A549 (cell line): ENCODE measurements around the gene PIGK.

ENCODE experiments used
- CHD4 ChIP-seq: fragments of 200-600 bp; sonication (generic); IDR thresholded peaks from 2 replicates; pipeline ENCODE4 v1.6.1; 2016; ENCODE audit warnings: antibody characterized with exemption, mild to moderate bottlenecking, borderline replicate concordance
- EP300 ChIP-seq, 2 experiments: fragments of >200 bp; sonication (Bioruptor Twin); formaldehyde crosslinking; IDR thresholded peaks; 2 replicates in 1 of 2; 3 replicates in 1 of 2; pipeline ENCODE4 v1.6.1; 2016 to 2017
- GATA3 ChIP-seq: IDR thresholded peaks from 2 replicates; pipeline ENCODE4 v1.6.1; 2012; ENCODE audit warnings: borderline replicate concordance
- HDAC2 ChIP-seq: fragments of 200-600 bp; sonication (generic); IDR thresholded peaks from 2 replicates; pipeline ENCODE4 v1.6.1; 2016
- POLR2A ChIP-seq: IDR thresholded peaks from 2 replicates; pipeline ENCODE4 v1.6.1; 2012; ENCODE audit warnings: mild to moderate bottlenecking, low read length
- RAD21 ChIP-seq, 2 experiments: fragments of >200 bp in 1 of 2; sonication (Bioruptor Twin) in 1 of 2; formaldehyde crosslinking in 1 of 2; IDR thresholded peaks in 1 of 2; conservative IDR thresholded peaks in 1 of 2; 2 replicates in 1 of 2; 3 replicates in 1 of 2; pipeline ENCODE4 v1.6.1; 2012 to 2018; ENCODE audit warnings: inconsistent platforms in 1 of 2
- RFX5 ChIP-seq: fragments of 450-650 bp; IDR thresholded peaks from 2 replicates; pipeline ENCODE4 v1.7.1; 2014; ENCODE audit warnings: antibody characterized with exemption, mild to moderate bottlenecking, moderate library complexity
- TP53 ChIP-seq: fragments of 250-450 bp; sonication (Bioruptor Pico); IDR thresholded peaks from 2 replicates; pipeline ENCODE4 v1.5.0; 2021; ENCODE audit warnings: mild to moderate bottlenecking, moderate library complexity
- TF ChIP-seq, protein P1 (sequence below): IDR thresholded peaks from 2 replicates; pipeline ENCODE4 v1.6.1; 2012
- TF ChIP-seq, protein P2 (sequence below): fragments of >200 bp; sonication (Bioruptor Twin); formaldehyde crosslinking; IDR thresholded peaks from 3 replicates; pipeline ENCODE4 v1.5.1; 2016
- TF ChIP-seq, protein P3 (sequence below): fragments of 200-600 bp; sonication (generic); IDR thresholded peaks from 2 replicates; pipeline ENCODE4 v1.6.1; 2016; ENCODE audit warnings: antibody characterized with exemption, mild to moderate bottlenecking, moderate library complexity

DNA sequence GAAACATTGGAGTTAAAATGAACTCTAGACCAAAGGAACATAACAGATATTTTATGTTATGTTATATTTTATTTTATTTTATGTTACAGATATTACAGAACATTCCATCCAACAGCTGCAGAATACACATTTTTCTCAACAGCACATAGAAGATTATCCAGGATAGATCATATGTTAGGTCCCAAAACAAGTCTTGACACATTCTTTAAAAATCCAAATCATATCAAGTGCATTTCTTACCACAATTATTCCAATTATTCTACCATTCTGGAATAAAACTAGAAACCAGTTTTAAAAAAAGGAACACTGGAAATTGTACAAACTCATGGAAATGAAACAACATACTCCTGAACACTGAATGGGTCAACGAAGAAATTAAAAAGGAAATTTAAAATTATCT lies 30.9 kb upstream of the PIGK start:
- TF ChIP-seq CHD4 (no peak), POLR2A (no peak), TP53 (no peak), EP300 (IDR thresholded peaks at IDR 0.05) (no peak), GATA3 (no peak), HDAC2 (no peak), RFX5 (no peak), RAD21 (conservative IDR thresholded peaks at IDR 0.05 in 1 of 2, IDR thresholded peaks at IDR 0.05 in 1 of 2) (no peak)
- TF ChIP-seq, protein P1, sequence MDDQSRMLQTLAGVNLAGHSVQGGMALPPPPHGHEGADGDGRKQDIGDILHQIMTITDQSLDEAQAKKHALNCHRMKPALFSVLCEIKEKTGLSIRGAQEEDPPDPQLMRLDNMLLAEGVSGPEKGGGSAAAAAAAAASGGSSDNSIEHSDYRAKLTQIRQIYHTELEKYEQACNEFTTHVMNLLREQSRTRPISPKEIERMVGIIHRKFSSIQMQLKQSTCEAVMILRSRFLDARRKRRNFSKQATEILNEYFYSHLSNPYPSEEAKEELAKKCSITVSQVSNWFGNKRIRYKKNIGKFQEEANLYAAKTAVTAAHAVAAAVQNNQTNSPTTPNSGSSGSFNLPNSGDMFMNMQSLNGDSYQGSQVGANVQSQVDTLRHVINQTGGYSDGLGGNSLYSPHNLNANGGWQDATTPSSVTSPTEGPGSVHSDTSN, result no peak
- TF ChIP-seq, protein P2, sequence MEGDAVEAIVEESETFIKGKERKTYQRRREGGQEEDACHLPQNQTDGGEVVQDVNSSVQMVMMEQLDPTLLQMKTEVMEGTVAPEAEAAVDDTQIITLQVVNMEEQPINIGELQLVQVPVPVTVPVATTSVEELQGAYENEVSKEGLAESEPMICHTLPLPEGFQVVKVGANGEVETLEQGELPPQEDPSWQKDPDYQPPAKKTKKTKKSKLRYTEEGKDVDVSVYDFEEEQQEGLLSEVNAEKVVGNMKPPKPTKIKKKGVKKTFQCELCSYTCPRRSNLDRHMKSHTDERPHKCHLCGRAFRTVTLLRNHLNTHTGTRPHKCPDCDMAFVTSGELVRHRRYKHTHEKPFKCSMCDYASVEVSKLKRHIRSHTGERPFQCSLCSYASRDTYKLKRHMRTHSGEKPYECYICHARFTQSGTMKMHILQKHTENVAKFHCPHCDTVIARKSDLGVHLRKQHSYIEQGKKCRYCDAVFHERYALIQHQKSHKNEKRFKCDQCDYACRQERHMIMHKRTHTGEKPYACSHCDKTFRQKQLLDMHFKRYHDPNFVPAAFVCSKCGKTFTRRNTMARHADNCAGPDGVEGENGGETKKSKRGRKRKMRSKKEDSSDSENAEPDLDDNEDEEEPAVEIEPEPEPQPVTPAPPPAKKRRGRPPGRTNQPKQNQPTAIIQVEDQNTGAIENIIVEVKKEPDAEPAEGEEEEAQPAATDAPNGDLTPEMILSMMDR, result no peak
- TF ChIP-seq, protein P3, sequence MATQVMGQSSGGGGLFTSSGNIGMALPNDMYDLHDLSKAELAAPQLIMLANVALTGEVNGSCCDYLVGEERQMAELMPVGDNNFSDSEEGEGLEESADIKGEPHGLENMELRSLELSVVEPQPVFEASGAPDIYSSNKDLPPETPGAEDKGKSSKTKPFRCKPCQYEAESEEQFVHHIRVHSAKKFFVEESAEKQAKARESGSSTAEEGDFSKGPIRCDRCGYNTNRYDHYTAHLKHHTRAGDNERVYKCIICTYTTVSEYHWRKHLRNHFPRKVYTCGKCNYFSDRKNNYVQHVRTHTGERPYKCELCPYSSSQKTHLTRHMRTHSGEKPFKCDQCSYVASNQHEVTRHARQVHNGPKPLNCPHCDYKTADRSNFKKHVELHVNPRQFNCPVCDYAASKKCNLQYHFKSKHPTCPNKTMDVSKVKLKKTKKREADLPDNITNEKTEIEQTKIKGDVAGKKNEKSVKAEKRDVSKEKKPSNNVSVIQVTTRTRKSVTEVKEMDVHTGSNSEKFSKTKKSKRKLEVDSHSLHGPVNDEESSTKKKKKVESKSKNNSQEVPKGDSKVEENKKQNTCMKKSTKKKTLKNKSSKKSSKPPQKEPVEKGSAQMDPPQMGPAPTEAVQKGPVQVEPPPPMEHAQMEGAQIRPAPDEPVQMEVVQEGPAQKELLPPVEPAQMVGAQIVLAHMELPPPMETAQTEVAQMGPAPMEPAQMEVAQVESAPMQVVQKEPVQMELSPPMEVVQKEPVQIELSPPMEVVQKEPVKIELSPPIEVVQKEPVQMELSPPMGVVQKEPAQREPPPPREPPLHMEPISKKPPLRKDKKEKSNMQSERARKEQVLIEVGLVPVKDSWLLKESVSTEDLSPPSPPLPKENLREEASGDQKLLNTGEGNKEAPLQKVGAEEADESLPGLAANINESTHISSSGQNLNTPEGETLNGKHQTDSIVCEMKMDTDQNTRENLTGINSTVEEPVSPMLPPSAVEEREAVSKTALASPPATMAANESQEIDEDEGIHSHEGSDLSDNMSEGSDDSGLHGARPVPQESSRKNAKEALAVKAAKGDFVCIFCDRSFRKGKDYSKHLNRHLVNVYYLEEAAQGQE, result no peak
